ENCODE results near the gene EFHB.
A peak's percentile ranks its signal among the peaks of the same experiment; 100 is the strongest.
"Not testable (repeated sequence)": the region's sequence is repeated elsewhere in the genome, so short reads cannot be mapped to it uniquely, and the experiment has no call there.

The EFHB gene, protein sequence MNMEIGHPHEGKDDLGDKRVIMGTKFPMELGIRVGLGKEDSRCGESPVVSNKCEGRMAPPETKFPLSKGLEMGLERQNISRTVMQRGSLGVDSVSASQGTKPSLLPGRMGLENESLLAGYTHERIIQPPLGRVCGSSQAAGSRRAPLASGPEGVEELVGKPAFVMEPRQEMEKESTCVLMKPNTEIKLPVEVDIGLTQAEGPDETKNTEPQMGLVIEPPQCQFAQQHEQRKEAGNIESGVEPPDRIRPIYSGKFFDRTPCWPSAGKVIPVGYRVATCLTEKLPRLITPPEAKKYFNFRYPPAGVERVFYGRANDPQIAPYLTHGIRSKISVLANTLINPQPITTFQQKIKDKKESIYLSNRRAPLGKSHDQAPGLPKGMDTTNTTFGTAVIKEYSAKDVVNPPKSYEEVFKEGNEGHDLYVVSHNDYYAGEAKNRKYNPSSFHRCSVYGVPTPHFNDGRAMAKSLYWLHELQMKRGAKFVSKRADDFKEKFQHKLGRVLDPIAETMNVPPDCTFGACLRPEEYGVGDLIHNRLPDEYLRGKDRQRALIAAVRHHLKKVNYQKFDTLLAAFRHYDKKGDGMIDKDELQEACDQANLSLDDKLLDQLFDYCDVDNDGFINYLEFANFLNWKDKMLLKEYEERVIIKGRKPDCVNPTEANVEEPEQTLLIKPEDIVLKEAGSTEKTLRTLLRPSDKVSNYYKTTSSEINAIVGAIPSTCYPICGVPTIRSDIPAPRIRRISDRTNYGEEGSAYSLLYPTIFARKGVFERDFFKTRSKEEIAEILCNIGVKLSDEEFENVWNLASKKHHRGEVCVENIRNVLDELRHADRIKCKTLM

GRCh38 chr3:19934098-19934566 is at the start of gene EFHB:
Gene EFHB, minus strand, starts transcription at chr3:19934217. Its CDS starts 199 bp downstream, at chr3:19934018.
- no peak for DNase-seq (ENCODE audit: low read depth)

- DNase-seq (ENCODE audit: low read depth) = no peak
Observed at GRCh38 chr3:19972054-19972453, 38.0 kb upstream of the EFHB start.

DNA sequence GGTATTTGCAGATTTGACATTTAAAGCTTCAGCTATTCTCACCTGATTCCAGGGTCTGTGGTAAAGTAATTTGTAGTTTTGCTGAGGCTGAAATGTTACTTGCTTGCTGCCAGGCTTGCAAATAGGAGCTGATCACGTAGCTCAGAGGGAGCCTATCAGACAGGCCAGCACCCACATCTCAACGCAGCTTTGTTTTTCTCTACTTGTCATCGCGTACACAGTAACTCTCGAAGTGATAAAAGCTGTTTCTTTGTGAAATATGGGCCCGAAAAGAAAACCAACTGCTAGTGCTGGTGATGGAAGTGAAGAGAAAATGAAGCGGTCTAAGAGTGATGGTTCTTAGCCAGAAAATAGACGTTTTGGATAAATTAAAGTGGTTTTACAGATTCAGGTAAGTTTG is 36.3 kb upstream of the EFHB start:
- no peak for DNase-seq (ENCODE audit: low read depth)

DNA sequence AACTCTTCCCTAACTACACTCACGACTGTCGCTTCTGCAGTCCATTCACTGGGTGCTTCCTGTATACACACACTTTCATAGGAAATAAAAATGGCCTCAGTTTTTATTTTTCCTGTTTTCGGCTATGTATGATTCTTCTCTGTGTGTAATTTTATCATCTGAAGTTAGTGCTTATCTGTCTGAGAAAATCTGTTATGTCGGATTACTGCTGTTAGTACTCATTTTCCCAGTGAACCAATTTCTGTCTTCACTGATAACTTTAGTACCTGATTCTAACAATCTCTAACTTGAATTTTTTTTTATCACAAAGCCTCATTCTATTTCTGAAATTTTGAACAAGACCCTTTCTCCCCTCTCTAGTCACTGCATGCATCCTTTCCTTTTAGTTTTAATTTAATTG is 33.8 kb upstream of the EFHB start:
- no peak for DNase-seq (ENCODE audit: low read depth)

- DNase-seq (ENCODE audit: low read depth) = no peak
Observed at GRCh38 chr3:19967208-19967607, 33.2 kb upstream of the EFHB start.

DNA sequence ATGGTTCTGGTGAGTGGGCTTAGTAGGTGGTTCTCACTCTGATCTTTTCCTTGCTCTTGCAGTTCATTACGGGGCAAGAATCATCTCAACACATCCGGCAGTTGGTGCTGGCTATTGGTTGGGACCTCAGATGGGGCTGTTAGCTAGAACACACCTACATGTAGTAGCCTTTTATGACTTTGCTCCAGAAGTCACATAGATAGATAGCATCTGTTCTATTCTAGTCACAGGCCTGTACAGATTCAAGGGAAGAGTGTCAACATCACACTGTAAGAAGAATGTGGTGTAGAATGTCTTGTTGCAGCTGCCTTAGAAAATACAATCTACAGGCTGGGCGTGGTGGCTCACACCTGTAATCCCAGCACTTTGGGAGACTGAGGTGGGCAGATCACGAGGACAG is 27.9 kb upstream of the EFHB start:
- DNase-seq (ENCODE audit: low read depth) = no peak

GRCh38 chr3:19960696-19961095 is 26.7 kb upstream of the EFHB start:
- no peak for DNase-seq (ENCODE audit: low read depth)

DNA sequence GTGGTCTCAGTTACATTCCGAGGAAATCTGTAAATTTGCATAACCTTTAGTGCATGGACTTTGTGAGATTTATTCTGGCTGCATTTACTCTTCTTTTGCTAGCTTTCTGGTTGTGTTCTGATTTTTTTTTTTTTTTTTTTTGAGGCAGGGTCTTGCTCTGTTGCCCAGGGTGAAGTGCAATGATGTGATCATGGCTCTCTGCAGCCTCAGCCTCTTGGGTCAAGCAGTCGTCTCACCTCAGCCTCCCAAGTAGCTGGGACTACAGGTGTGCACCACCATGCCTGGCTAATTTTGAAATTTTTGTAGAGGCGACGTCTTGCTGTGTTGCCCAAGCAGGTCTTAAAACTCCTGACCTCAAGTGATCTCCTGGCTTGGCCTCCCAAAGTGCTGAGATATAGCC is 25.5 kb upstream of the EFHB start:
- no peak for DNase-seq (ENCODE audit: low read depth)

DNA sequence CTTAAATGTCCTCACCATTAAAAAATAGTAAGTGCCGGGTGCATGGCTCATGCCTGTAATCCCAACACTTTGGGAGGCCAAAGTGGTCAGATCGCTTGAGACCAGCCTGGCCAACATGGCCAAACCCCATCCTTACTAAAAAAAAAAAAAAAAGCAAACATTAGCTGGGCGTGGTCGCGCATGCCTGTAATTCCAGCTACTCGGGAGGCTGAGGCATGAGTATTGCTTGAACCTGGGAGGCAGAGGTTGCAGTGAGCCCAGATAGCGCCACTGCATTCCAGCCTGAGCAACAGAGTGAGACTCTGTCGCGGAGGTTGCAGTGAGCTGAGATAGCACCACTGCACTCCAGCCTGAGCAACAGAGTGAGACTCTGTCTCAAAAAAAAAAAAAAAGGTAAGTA is 23.3 kb upstream of the EFHB start:
- DNase-seq (ENCODE audit: low read depth) = not testable (repeated sequence)

DNA sequence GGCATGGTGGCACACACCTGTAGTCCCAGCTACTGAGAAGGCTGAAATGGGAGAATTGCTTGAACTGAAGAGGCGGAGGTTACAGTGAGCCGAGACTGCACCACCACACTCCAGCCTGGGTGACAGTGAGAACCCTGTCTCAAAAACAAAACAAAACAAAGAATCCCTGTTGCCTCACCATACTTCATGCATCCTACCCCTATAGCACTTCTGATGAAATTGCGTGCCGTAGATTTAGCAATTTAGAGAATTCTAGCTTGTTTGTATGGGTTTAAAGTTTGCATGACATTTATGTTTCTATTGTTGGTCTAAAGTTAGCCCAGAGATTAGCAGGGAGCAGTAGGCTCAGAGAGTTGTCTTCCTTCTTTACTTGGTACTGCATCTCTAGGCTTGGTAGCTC is 20.7 kb upstream of the EFHB start:
- DNase-seq (ENCODE audit: low read depth) = no peak

GRCh38 chr3:19950316-19950715 is 16.3 kb upstream of the EFHB start:
- DNase-seq (ENCODE audit: low read depth) = no peak

GRCh38 chr3:19948226-19948591 is 14.2 kb upstream of the EFHB start:
- no peak for DNase-seq (ENCODE audit: low read depth)

GRCh38 chr3:19947549-19948225 is 13.7 kb upstream of the EFHB start:
- DNase-seq (ENCODE audit: low read depth) = peak; percentile 19

DNA sequence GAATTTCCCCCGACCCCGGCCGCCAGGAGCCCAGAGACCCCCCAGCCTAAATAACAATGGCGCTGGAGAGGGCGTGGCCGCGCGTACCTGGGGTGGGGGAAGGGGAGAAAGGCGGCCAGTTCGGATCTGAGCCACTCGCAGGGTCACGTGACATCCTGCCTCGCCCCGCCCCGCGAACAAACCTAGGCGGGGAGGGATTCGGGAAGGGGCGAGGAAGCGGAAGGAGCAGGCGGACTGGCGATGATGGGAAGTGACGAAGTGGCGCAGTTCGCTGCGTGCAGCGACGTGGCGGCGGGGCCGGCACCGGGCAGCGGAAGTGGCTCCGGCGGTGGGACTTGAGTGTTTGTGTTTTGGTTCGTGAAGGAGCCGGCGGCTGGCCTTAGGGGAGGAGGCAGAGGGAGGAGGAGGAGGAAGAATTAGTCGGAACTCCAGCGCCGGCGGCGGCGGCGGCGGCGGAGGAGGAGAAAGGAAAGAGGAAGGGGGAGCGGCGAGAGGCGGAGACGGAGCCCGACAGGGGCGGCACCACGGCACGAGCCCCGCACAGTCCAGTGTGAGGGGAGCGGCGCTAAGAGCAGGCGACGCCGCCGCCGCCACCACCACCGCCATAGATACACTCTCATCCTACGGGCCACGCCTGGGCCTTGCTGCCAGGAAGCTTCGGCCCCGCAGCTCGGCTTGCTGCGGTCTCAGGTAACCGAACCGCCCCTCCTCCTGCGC is 13.0 kb upstream of the EFHB start, which contains the start of gene RAB5A:
Gene RAB5A (plus strand): TSS at position 266 of the 717 bp plus-strand sequence. CDS start 3,802 bp downstream, outside the sequence.
- peak; percentile 94 for DNase-seq (ENCODE audit: low read depth)

DNA sequence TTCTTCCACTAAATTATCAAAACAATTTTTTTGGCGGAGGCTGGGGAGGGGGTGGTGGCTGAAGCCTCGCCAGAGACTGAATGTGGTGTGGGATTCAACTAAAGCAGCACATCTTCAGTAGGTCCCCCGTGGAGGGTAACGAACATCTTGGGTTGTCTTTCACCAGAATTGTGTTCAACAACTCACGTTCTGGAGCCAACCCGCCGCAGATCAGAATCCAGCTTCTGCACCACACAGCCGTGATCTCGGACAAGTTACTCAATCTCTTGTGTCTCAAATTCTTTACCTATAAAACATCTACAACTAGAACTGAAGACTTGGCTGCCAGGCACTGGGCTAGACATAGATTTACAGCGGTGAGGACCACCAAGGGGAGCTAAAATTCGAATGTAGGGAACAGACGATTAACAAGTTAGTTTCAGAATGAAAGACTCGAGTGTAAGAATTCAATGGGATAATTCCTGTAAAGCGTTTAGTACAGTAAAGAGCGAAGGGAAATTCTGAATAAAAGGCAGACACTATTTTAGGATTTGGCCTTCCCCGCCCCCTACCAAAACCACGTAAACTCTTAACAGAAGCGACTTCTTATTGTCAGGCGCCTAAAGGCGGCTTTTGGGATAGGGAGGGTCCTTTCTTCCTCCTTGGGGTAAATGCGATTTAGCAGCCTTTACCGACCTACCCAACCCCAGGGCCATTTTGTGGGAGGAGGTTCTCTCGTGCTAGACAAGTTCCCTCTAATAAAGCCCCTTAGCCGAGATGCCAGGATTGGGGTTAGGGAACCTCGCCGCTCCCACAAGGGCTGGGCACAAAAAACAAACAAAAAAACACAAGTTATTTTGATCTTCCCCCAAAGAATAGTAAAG is 12.2 kb upstream of the EFHB start:
- DNase-seq (ENCODE audit: low read depth) = no peak

DNA sequence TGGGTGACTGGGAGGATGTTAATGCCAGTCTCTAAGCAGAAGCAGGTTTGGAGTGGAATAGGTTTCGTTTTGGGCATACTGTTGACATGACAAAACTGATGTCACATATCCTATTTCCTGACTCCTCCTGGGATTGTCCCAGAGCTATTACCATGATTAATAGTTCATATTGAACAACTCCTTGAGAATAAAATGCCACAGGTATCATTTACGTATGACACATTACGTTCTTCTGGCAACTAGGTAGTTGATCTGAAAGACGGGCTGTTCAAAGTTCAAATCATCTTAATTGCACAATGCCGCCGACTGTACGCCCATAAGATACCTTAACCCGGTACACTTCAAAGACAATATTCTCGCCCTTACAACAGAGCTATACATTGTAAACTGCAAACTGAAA is 11.5 kb upstream of the EFHB start:
- DNase-seq (ENCODE audit: low read depth) = no peak

DNA sequence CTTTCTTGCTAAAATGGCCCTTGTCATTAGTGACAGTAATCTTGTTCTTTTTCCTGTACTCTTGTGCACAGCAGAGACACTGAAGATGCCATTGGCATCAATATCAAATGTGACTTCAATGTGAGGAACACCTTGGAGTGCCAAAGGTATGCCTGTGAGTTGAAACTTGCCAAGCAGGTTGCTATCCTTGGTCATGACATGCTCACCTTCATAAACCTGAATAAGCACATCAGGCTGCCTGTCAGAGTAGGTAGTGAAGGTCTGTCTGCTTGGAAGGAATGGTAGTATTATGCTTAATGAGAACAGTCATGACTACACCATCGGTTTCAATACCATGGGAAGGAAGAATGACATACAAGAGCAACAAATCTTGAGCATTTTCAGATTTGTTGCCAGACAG is 6.6 kb upstream of the EFHB start:
- DNase-seq (ENCODE audit: low read depth) = no peak

DNA sequence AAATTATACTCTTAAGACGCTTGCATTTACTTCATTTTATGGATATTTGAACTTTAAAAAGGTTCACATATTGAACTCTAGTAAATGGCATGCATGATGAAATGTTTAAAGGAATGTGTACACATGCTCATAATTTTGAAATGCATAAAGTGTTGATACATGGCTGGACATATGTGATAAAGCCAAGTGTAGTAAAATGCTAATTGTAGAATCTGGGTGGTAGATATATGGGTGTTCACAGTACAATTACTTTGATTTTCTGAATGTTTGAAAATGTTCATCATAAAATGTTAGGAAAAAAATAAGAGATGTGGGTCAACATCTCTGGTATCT is 4.2 kb upstream of the EFHB start:
- no peak for DNase-seq (ENCODE audit: low read depth)

DNA sequence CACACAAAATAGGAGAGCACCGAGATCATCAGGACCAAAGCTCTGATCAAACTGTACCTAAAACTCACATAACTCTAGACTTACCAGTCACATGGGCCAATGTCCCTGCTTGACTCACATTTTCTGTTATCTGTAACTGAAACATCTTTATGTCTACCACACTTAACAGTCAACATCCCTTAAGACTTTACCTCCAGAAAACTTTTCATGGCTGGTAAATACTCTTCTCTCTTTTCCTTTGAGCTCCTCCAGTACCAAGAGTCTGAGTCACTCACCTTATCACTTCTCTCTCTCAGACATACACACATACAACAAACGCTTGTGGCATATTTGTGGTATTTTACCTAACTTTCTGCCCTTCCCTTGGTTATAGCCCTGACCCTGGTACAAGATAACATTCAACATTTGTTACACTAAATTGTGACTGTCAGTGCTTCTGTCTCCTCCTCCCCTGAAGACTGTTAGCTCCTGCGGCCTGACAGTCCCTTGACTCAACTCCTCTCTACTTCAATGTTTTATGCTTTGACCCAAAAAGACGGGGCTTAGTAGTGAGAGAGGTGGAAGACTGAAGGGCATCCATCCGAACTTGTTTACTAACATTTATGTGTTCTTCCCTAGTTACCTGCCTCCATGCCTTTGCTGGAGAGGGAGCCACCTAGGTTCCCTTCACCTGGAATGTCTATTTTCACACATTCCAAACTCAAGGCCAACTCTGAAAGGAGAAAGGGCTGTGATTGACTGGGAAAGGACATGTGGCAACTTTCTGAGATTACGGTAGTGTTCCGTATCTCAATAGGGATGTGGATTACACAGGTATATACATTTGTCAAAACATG is 3.7 kb upstream of the EFHB start:
- DNase-seq (ENCODE audit: low read depth) = no peak

DNA sequence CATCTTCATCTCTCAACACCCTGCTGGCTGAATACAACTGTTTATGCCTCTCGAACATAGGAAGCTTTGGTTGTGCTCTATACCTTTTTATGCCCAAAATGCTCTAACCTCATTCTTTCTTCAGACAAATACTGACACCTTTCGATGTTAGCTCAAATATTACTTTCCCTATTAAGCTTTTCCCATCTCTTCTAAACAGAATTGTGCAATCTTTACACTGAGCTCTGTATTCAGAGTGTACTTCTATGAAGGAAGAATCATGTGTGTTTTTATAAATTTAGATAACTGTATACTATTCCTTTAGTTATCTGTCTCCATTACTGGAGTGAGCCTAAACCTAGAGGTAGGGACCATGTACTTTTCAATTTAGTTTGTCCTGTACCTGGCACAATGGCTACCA is 1.6 kb downstream of the EFHB start:
- no peak for DNase-seq (ENCODE audit: low read depth)

Measured in stimulated activated CD8-positive, alpha-beta memory T cell treated with anti-CD3 and anti-CD28 coated beads, Interleukin-12 subunit alpha, Interleukin-12 subunit beta, amount 100 ng/mL, for 1 hour (primary cell).